HG02588 (cell line): ENCODE data around the gene SH3GL1.

Experiments used
- ATAC-seq: cut with Tn5 transposase; IDR thresholded peaks from one replicate; pipeline ENCODE4 v1.9.1; 2021; ENCODE audit warnings: mild to moderate bottlenecking, moderate library complexity; ENCODE audit not compliant: unreplicated experiment

Gene SH3GL1

GRCh38 chr19:4376991-4377781 lies 23.2 kb downstream of the SH3GL1 start:
- no peak for ATAC-seq

GRCh38 chr19:4376671-4376990 lies 23.7 kb downstream of the SH3GL1 start:
- no peak for ATAC-seq

- peak; percentile 15 for ATAC-seq
Measured at GRCh38 chr19:4376028-4376670, 24.2 kb downstream of the SH3GL1 start.

- peak; percentile 38 for ATAC-seq
Measured at GRCh38 chr19:4375164-4376027, 25.0 kb downstream of the SH3GL1 start.

GRCh38 chr19:4374498-4375163 lies 25.7 kb downstream of the SH3GL1 start:
- ATAC-seq, result no peak

- ATAC-seq, result no peak
Measured at GRCh38 chr19:4373601-4374497, 26.5 kb downstream of the SH3GL1 start.

GRCh38 chr19:4373013-4373367 lies 27.4 kb downstream of the SH3GL1 start:
- ATAC-seq, result no peak

GRCh38 chr19:4372165-4373012 lies 28.0 kb downstream of the SH3GL1 start:
- ATAC-seq, result no peak

- no peak for ATAC-seq
Measured at GRCh38 chr19:4371247-4372164, 28.8 kb downstream of the SH3GL1 start.

- no peak for ATAC-seq
Measured at GRCh38 chr19:4370418-4371041, 29.8 kb downstream of the SH3GL1 start.

- ATAC-seq, result peak; percentile 36
Measured at GRCh38 chr19:4369888-4370260, 30.5 kb downstream of the SH3GL1 start.

- ATAC-seq, result peak; percentile 52
Measured at GRCh38 chr19:4369109-4369887, 31.0 kb downstream of the SH3GL1 start.

- ATAC-seq, result no peak
Measured at GRCh38 chr19:4368128-4368820, 32.1 kb downstream of the SH3GL1 start.

- no peak for ATAC-seq
Measured at GRCh38 chr19:4367781-4368127, 32.6 kb downstream of the SH3GL1 start.

GRCh38 chr19:4367336-4367723 lies 33.0 kb downstream of the SH3GL1 start:
- ATAC-seq, result no peak

- no peak for ATAC-seq
Measured at GRCh38 chr19:4366666-4367335, 33.5 kb downstream of the SH3GL1 start.
